KG1 (cell line): ENCODE data around the gene FAM151A.

Source experiments
- DNase-seq: peaks from one replicate; lab custom pipeline; 2025; lab: John Stamatoyannopoulos, UW

Gene FAM151A

GRCh38 chr1:54579337-54579781, 44.0 kb downstream of the FAM151A start:
- no peak for DNase-seq

GRCh38 chr1:54577612-54578011, 45.7 kb downstream of the FAM151A start:
- no peak for DNase-seq

GRCh38 chr1:54575605-54576290, 47.6 kb downstream of the FAM151A start:
- DNase-seq = no peak

GRCh38 chr1:54575161-54575560, 48.2 kb downstream of the FAM151A start:
- DNase-seq = no peak

GRCh38 chr1:54574158-54574778, 49.1 kb downstream of the FAM151A start:
- no peak for DNase-seq

GRCh38 chr1:54572542-54572850, 50.8 kb downstream of the FAM151A start:
- DNase-seq = no peak

GRCh38 chr1:54571803-54572541, 51.4 kb downstream of the FAM151A start:
- peak; percentile 41 for DNase-seq

- no peak for DNase-seq
Observed at GRCh38 chr1:54571326-54571725, 52.0 kb downstream of the FAM151A start.

- no peak for DNase-seq
Observed at GRCh38 chr1:54570161-54570560, 53.2 kb downstream of the FAM151A start.

- DNase-seq = no peak
Observed at GRCh38 chr1:54569339-54569738, 54.0 kb downstream of the FAM151A start.

GRCh38 chr1:54567961-54568360, 55.4 kb downstream of the FAM151A start:
- no peak for DNase-seq

- DNase-seq = no peak
Observed at GRCh38 chr1:54566438-54567141, 56.7 kb downstream of the FAM151A start.

GRCh38 chr1:54565113-54565501, 58.2 kb downstream of the FAM151A start:
- DNase-seq = no peak

GRCh38 chr1:54564312-54565112, 58.8 kb downstream of the FAM151A start:
- DNase-seq = no peak

GRCh38 chr1:54559771-54560231, 63.5 kb downstream of the FAM151A start:
- no peak for DNase-seq
